Natural killer cell (primary cell): Measurements from ENCODE around the gene MUC13. TPM values are rescaled to one million over a fixed set of nuclear protein-coding genes. Genes with fewer than 3 reads are reported as not detected.

ENCODE experiments used
- ATAC-seq, 3 donors: fragments of 150-1000 bp in 2 of 3; fragments of 200-7000 bp in 1 of 3; cut with Tn5 transposase; 1 replicate in 1 of 3; 2 replicates in 2 of 3; pipeline ENCODE4 v1.10.0; 2021; ENCODE audit warnings: mild to moderate bottlenecking in 2 of 3, moderate library complexity in 2 of 3
- DNase-seq, 2 donors: peaks; one replicate each; pipeline versions ENCODE4 v3.0.0 to v3.0.0-alpha.2; 2013 to 2021; ENCODE audit warnings: mixed read lengths in 1 of 2
- H3K27ac ChIP-seq: one replicate; pipeline ENCODE4 v1.5.1; 2013; ENCODE audit warnings: mild to moderate bottlenecking, low read length
- H3K27me3 ChIP-seq: one replicate; pipeline ENCODE4 v1.6.1; 2013; ENCODE audit warnings: low read length; ENCODE audit not compliant: control insufficient read depth, insufficient read depth
- H3K36me3 ChIP-seq: one replicate; pipeline ENCODE4 v1.6.1; 2013; ENCODE audit warnings: low read length; ENCODE audit not compliant: control insufficient read depth, insufficient read depth
- H3K4me1 ChIP-seq: one replicate; pipeline ENCODE4 v1.6.1; 2013; ENCODE audit warnings: low read length; ENCODE audit not compliant: control insufficient read depth, insufficient read depth
- H3K4me3 ChIP-seq: one replicate; pipeline ENCODE4 v1.5.1; 2013; ENCODE audit warnings: low read length
- H3K9me3 ChIP-seq: one replicate; pipeline ENCODE4 v1.6.1; 2013; ENCODE audit warnings: low read length; ENCODE audit not compliant: control insufficient read depth, insufficient read depth
- H3K27ac Mint-ChIP-seq, 2 donors: one replicate each; pipeline ENCODE4 v1.8.0; 2022; ENCODE audit warnings: mild to moderate bottlenecking in 2 of 2, mixed read lengths in 2 of 2, moderate library complexity in 1 of 2
- H3K27me3 Mint-ChIP-seq, 2 donors: one replicate each; pipeline ENCODE4 v1.8.0; 2022; ENCODE audit warnings: low read depth in 2 of 2, mixed read lengths in 2 of 2
- H3K36me3 Mint-ChIP-seq: one replicate; pipeline ENCODE4 v1.8.0; 2022; ENCODE audit warnings: mixed read lengths
- H3K4me1 Mint-ChIP-seq, 2 donors: one replicate each; pipeline ENCODE4 v1.8.0; 2022; ENCODE audit warnings: mixed read lengths in 2 of 2
- H3K4me3 Mint-ChIP-seq: one replicate; pipeline ENCODE4 v1.8.0; 2022; ENCODE audit warnings: mild to moderate bottlenecking, moderate library complexity, mixed read lengths
- H3K9me3 Mint-ChIP-seq, 2 donors: one replicate each; pipeline ENCODE4 v1.8.0; 2022; ENCODE audit warnings: mixed read lengths in 2 of 2
- CTCF ChIP-seq: fragments of 200-600 bp; IDR thresholded peaks from one replicate; pipeline ENCODE4 v1.8.0; 2022; ENCODE audit warnings: antibody characterized with exemption
- WGBS: methylation state at CpG from one replicate; pipeline ENCODE4 v1.1.7; 2013; ENCODE audit warnings: missing lambda C conversion rate; ENCODE audit not compliant: insufficient coverage; 5-methylcytosine and 5-hydroxymethylcytosine counted together
- intact Hi-C: fragments of 100-400 bp; cut with micrococcal nuclease; formaldehyde crosslinking; loops from one replicate; pipeline ENCODE4 v1.14.2; 2022
- total RNA-seq, 4 donors: library from RNA; stranded (reverse); fragments of 120-200 nt in 1 of 4; gene quantifications; one replicate each; pipeline versions ENCODE4 v1.2.3 to v1.2.4, GENCODE V29; 2013 to 2022

Gene MUC13
- total RNA-seq, result 1 to 10 TPM in 1 of 3 donors, under 1 TPM in 2; 0.16 to 2.1 (median 0.63) TPM
- total RNA-seq (2013), result not detected

- H3K9me3 Mint-ChIP-seq, result no peaks in the 10 kb centered on the region
- TF ChIP-seq CTCF, result no peak
- no peaks in the 10 kb centered on the region for H3K4me1 Mint-ChIP-seq
- H3K27me3 Mint-ChIP-seq, result peaks cover 20 to 33% of the 10 kb centered on the region in 2 donors
- Histone ChIP-seq H3K9me3 (no peaks in the 10 kb centered on the region), H3K4me3 (no peak within 1 kb of the TSS), H3K27me3 (no peaks in the 10 kb centered on the region), H3K36me3 (no peaks in the 10 kb centered on the region), H3K4me1 (no peaks in the 10 kb centered on the region), H3K27ac (no peak within 1 kb of the TSS)
- no peak for DNase-seq
- no peak within 1 kb of the TSS for H3K4me3 Mint-ChIP-seq
- H3K27ac Mint-ChIP-seq, result no peak within 1 kb of the TSS
- no peaks in the 10 kb centered on the region for H3K36me3 Mint-ChIP-seq
- intact Hi-C loops, result no loop called here
- WGBS, result 88% methylated on average over 5 of the region's 5 CpGs
- ATAC-seq, result no peak
These were observed at the start of gene MUC13 for GRCh38 chr3:124934577-124934976. Gene MUC13, minus strand, starts transcription at chr3:124934751. Its CDS starts 39 bp downstream, at chr3:124934712.

GRCh38 chr3:124982855-124983254 lies 48.3 kb upstream of the MUC13 start:
- H3K9me3 Mint-ChIP-seq, result no peaks in the 10 kb centered on the region
- Histone ChIP-seq H3K27me3 (no peaks in the 10 kb centered on the region), H3K4me3 (no peak overlapping the region), H3K4me1 (peaks cover 7% of the 10 kb centered on the region), H3K9me3 (no peaks in the 10 kb centered on the region), H3K36me3 (peaks cover 29% of the 10 kb centered on the region), H3K27ac (no peak overlapping the region)
- DNase-seq (no peak), ATAC-seq (no peak)
- H3K27me3 Mint-ChIP-seq, result no peaks in the 10 kb centered on the region
- H3K36me3 Mint-ChIP-seq, result peaks cover 8% of the 10 kb centered on the region
- peaks cover 29 to 31% of the 10 kb centered on the region in 2 donors for H3K4me1 Mint-ChIP-seq
- H3K27ac Mint-ChIP-seq, result peak overlapping the region in 1 of 2 donors; percentile 48
- WGBS, result 88% methylated on average over 2 of the region's 2 CpGs
- intact Hi-C loops, result no loop called here
- no peak for TF ChIP-seq CTCF
- no peak overlapping the region for H3K4me3 Mint-ChIP-seq

GRCh38 chr3:124981472-124981871 lies 46.9 kb upstream of the MUC13 start:
- no peak overlapping the region for H3K4me3 Mint-ChIP-seq
- H3K27ac Mint-ChIP-seq, result peak overlapping the region in 1 of 2 donors; percentile 67
- H3K4me1 Mint-ChIP-seq, result peaks cover 37 to 42% of the 10 kb centered on the region in 2 donors
- intact Hi-C loops, result no loop called here
- H3K27ac ChIP-seq, result no peak overlapping the region
- peaks cover 30% of the 10 kb centered on the region for H3K36me3 ChIP-seq
- no peak for DNase-seq
- no peak overlapping the region for H3K4me3 ChIP-seq
- TF ChIP-seq CTCF, result no peak
- H3K9me3 Mint-ChIP-seq, result no peaks in the 10 kb centered on the region
- 87% methylated on average over 5 of the region's 5 CpGs for WGBS
- H3K27me3 Mint-ChIP-seq, result no peaks in the 10 kb centered on the region
- H3K36me3 Mint-ChIP-seq, result peaks cover 17% of the 10 kb centered on the region
- no peaks in the 10 kb centered on the region for H3K27me3 ChIP-seq
- peaks cover 11% of the 10 kb centered on the region for H3K4me1 ChIP-seq
- no peak for ATAC-seq
- no peaks in the 10 kb centered on the region for H3K9me3 ChIP-seq

GRCh38 chr3:124978627-124979026 lies 44.1 kb upstream of the MUC13 start:
- Histone ChIP-seq H3K4me3 (no peak overlapping the region), H3K27me3 (no peaks in the 10 kb centered on the region), H3K27ac (no peak overlapping the region), H3K4me1 (peaks cover 13% of the 10 kb centered on the region), H3K36me3 (peaks cover 35% of the 10 kb centered on the region), H3K9me3 (no peaks in the 10 kb centered on the region)
- intact Hi-C loops, result no loop called here
- H3K9me3 Mint-ChIP-seq, result no peaks in the 10 kb centered on the region
- ATAC-seq (no peak), DNase-seq (no peak)
- no peak for TF ChIP-seq CTCF
- H3K4me3 Mint-ChIP-seq, result no peak overlapping the region
- WGBS, result 98% methylated on average over 4 of the region's 7 CpGs
- no peak overlapping the region for H3K27ac Mint-ChIP-seq
- H3K27me3 Mint-ChIP-seq, result no peaks in the 10 kb centered on the region
- peaks cover 11% of the 10 kb centered on the region for H3K36me3 Mint-ChIP-seq
- peaks cover 43 to 48% of the 10 kb centered on the region in 2 donors for H3K4me1 Mint-ChIP-seq
